H9 (cell line): ENCODE data around the gene DOK1. TPM values are rescaled to one million over a fixed set of nuclear protein-coding genes. Genes with fewer than 3 reads are reported as not detected.
A peak's percentile ranks its signal among the peaks of the same experiment; 100 is the strongest.

ENCODE experiments used
- DNase-seq: peaks from one replicate; pipeline ENCODE4 v3.0.0-alpha.2; 2017
- H2AFZ ChIP-seq: one replicate; pipeline ENCODE4 v1.6.1; 2013; ENCODE audit warnings: mild to moderate bottlenecking, low read length, control low read depth, moderate library complexity
- H2AK5ac ChIP-seq: 2 replicates; pipeline ENCODE4 v1.6.1; 2013; ENCODE audit warnings: low read length, control low read depth, mixed read lengths; ENCODE audit not compliant: insufficient read length
- H2BK120ac ChIP-seq: one replicate; pipeline ENCODE4 v1.6.1; 2013; ENCODE audit warnings: low read depth, mild to moderate bottlenecking, low read length, control low read depth, inconsistent platforms; ENCODE audit not compliant: poor library complexity, severe bottlenecking
- H2BK12ac ChIP-seq: 2 replicates; pipeline ENCODE4 v1.6.1; 2013; ENCODE audit warnings: low read length, control low read depth, mixed read lengths, low read depth; ENCODE audit not compliant: insufficient read length
- H2BK15ac ChIP-seq: 2 replicates; pipeline ENCODE4 v1.6.1; 2013; ENCODE audit warnings: low read depth, low read length, control low read depth
- H2BK20ac ChIP-seq: one replicate; pipeline ENCODE4 v1.6.1; 2013; ENCODE audit warnings: low read depth, mild to moderate bottlenecking, low read length, control low read depth, inconsistent platforms; ENCODE audit not compliant: poor library complexity, severe bottlenecking
- H2BK5ac ChIP-seq: 2 replicates; pipeline ENCODE4 v1.6.1; 2013; ENCODE audit warnings: low read length, control low read depth, mixed read lengths; ENCODE audit not compliant: insufficient read length
- H3K14ac ChIP-seq: 2 replicates; pipeline ENCODE4 v1.6.1; 2013; ENCODE audit warnings: low read length, control low read depth; ENCODE audit not compliant: insufficient read depth
- H3K18ac ChIP-seq: 2 replicates; pipeline ENCODE4 v1.6.1; 2013; ENCODE audit warnings: low read depth, mild to moderate bottlenecking, mixed read lengths, low read length, control low read depth; ENCODE audit not compliant: insufficient read length
- H3K23ac ChIP-seq: 2 replicates; pipeline ENCODE4 v1.6.1; 2013; ENCODE audit warnings: low read length, control low read depth, mixed read lengths, low read depth; ENCODE audit not compliant: insufficient read length
- H3K23me2 ChIP-seq: 2 replicates; pipeline ENCODE4 v1.6.1; 2013; ENCODE audit warnings: low read depth, mild to moderate bottlenecking, mixed read lengths, low read length, control low read depth; ENCODE audit not compliant: insufficient read length, poor library complexity, severe bottlenecking
- H3K27ac ChIP-seq: 2 replicates; pipeline ENCODE4 v1.5.1; 2013; ENCODE audit warnings: low read length, control low read depth, mixed read lengths, low read depth; ENCODE audit not compliant: insufficient read length
- H3K27me3 ChIP-seq: 2 replicates; pipeline ENCODE4 v1.6.1; 2013; ENCODE audit warnings: low read length, control low read depth, inconsistent platforms; ENCODE audit not compliant: insufficient read depth
- H3K4ac ChIP-seq: 2 replicates; pipeline ENCODE4 v1.6.1; 2013; ENCODE audit warnings: low read depth, mild to moderate bottlenecking, control low read depth, inconsistent platforms, low read length, moderate library complexity
- H3K4me1 ChIP-seq: 2 replicates; pipeline ENCODE4 v1.6.1; 2013; ENCODE audit warnings: low read length, control low read depth, inconsistent platforms; ENCODE audit not compliant: insufficient read depth
- H3K4me2 ChIP-seq: 2 replicates; pipeline ENCODE4 v1.6.1; 2013; ENCODE audit warnings: low read length, control low read depth, mixed read lengths; ENCODE audit not compliant: insufficient read length, insufficient read depth
- H3K56ac ChIP-seq: 2 replicates; pipeline ENCODE4 v1.6.1; 2013; ENCODE audit warnings: low read depth, mild to moderate bottlenecking, mixed read lengths, low read length, control low read depth; ENCODE audit not compliant: insufficient read length
- H3K79me1 ChIP-seq: 2 replicates; pipeline ENCODE4 v1.6.1; 2013; ENCODE audit warnings: low read depth, mild to moderate bottlenecking, moderate library complexity, low read length, control low read depth, inconsistent platforms; ENCODE audit not compliant: insufficient read depth, poor library complexity, severe bottlenecking
- H3K79me2 ChIP-seq: 2 replicates; pipeline ENCODE4 v1.6.1; 2013; ENCODE audit warnings: low read length, control low read depth, inconsistent platforms; ENCODE audit not compliant: insufficient read depth
- H3K9ac ChIP-seq: 2 replicates; pipeline ENCODE4 v1.6.1; 2013; ENCODE audit warnings: low read length, control low read depth, mixed read lengths; ENCODE audit not compliant: insufficient read length; ENCODE audit errors: extremely low read depth
- H3K9me3 ChIP-seq: one replicate; pipeline ENCODE4 v1.6.1; 2013; ENCODE audit warnings: low read depth, low read length, inconsistent platforms; ENCODE audit not compliant: control insufficient read depth
- H3T11ph ChIP-seq: one replicate; pipeline ENCODE4 v1.6.1; 2013; ENCODE audit warnings: mild to moderate bottlenecking, low read length, control low read depth, inconsistent platforms
- H4K20me1 ChIP-seq: one replicate; pipeline ENCODE4 v1.6.1; 2013; ENCODE audit not compliant: control insufficient read depth, insufficient read length, insufficient read depth
- H4K5ac ChIP-seq: 2 replicates; pipeline ENCODE4 v1.6.1; 2013; ENCODE audit warnings: low read depth, mild to moderate bottlenecking, mixed read lengths, low read length, control low read depth; ENCODE audit not compliant: insufficient read length
- H4K8ac ChIP-seq: replicated peaks from 2 replicates; pipeline ENCODE4 v1.6.1; 2013; ENCODE audit warnings: low read length, control low read depth, mixed read lengths, low read depth; ENCODE audit not compliant: insufficient read length
- H4K91ac ChIP-seq: 2 replicates; pipeline ENCODE4 v1.6.1; 2013; ENCODE audit warnings: low read depth, mild to moderate bottlenecking, moderate library complexity, mixed read lengths, low read length, control low read depth; ENCODE audit not compliant: insufficient read length
- H3K27ac Mint-ChIP-seq, 3 experiments: 2 replicates in 2 of 3; 3 replicates in 1 of 3; pipeline ENCODE4 v1.8.0; 2020 to 2021; ENCODE audit warnings: mixed read lengths in 3 of 3, mild to moderate bottlenecking in 1 of 3, moderate library complexity in 1 of 3
- H3K27me3 Mint-ChIP-seq: 2 replicates; pipeline ENCODE4 v1.8.0; 2021; ENCODE audit warnings: low read depth, mild to moderate bottlenecking, moderate library complexity, mixed read lengths
- H3K36me3 Mint-ChIP-seq, 3 experiments: 2 replicates in 2 of 3; 3 replicates in 1 of 3; pipeline ENCODE4 v1.8.0; 2020 to 2021; ENCODE audit warnings: low read depth in 3 of 3, mixed read lengths in 3 of 3; ENCODE audit not compliant: insufficient read depth in 1 of 3
- H3K4me1 Mint-ChIP-seq, 2 experiments: 2 replicates each; pipeline ENCODE4 v1.8.0; 2020; ENCODE audit warnings: mixed read lengths in 2 of 2
- H3K4me3 Mint-ChIP-seq, 2 experiments: 2 replicates in 1 of 2; 3 replicates in 1 of 2; pipeline ENCODE4 v1.8.0; 2020 to 2021; ENCODE audit warnings: mild to moderate bottlenecking in 2 of 2, mixed read lengths in 2 of 2, moderate library complexity in 1 of 2
- H3K9me3 Mint-ChIP-seq, 2 experiments: 2 replicates in 1 of 2; 3 replicates in 1 of 2; pipeline ENCODE4 v1.8.0; 2020; ENCODE audit warnings: mild to moderate bottlenecking in 2 of 2, mixed read lengths in 2 of 2, moderate library complexity in 1 of 2
- CTCF ChIP-seq: fragments of 200-600 bp; sonication (generic); conservative IDR thresholded peaks from 3 replicates; pipeline ENCODE4 v1.8.0; 2021; ENCODE audit warnings: antibody characterized with exemption, mild to moderate bottlenecking
- WGBS: extraction: QIAGEN DNeasy Blood & Tissue Kit; methylation state at CpG from one replicate; pipeline ENCODE4 v1.1.7; 2013; ENCODE audit warnings: missing lambda C conversion rate, low lambda C conversion rate, mixed read lengths; ENCODE audit not compliant: insufficient read length; ENCODE audit errors: extremely low coverage; 5-methylcytosine and 5-hydroxymethylcytosine counted together
- total RNA-seq: library from RNA; stranded (reverse); gene quantifications from 2 replicates; pipeline ENCODE4 v1.2.1, GENCODE V29; 2021

The DOK1 gene
- total RNA-seq, 1 experiment from 2014 or later: 16.0 TPM

- H3K27ac Mint-ChIP-seq: no peak overlapping the region
- peak overlapping the region; percentile 1 to 30; a peak in 1 of 5 replicates for H3K4me3 Mint-ChIP-seq
- peaks cover 98% of the 10 kb centered on the region for H3K27me3 Mint-ChIP-seq
- no peak overlapping the region for H4K91ac ChIP-seq
- no peak for TF ChIP-seq CTCF
- no peak overlapping the region; the same call in 1 of the 2 replicates for H2BK15ac ChIP-seq
- H3K4me1 ChIP-seq: no peaks in the 10 kb centered on the region
- H2AFZ ChIP-seq: no peak overlapping the region
- H3K23ac ChIP-seq: no peak overlapping the region
- no peak overlapping the region for H3K27ac ChIP-seq
- peaks cover 5 to 8% (median 6%) of the 10 kb centered on the region in 3 experiments; a peak in 6 of 7 replicates for H3K36me3 Mint-ChIP-seq
- no peaks in the 10 kb centered on the region for H3K9me3 ChIP-seq
- no peak overlapping the region for H3K4ac ChIP-seq
- no peak overlapping the region for H2BK120ac ChIP-seq
- no CpG with 5 or more reads among the region's 72 CpGs for WGBS
- no peaks in the 10 kb centered on the region for H3K79me2 ChIP-seq
- peaks cover 13 to 17% of the 10 kb centered on the region in 2 experiments for H3K9me3 Mint-ChIP-seq
- peak overlapping the region; percentile 49 for H3K4me2 ChIP-seq
- H2BK5ac ChIP-seq: no peak overlapping the region
- no peak overlapping the region for H3T11ph ChIP-seq
- H3K23me2 ChIP-seq: peaks cover 19% of the 10 kb centered on the region
- H2BK12ac ChIP-seq: no peak overlapping the region
- H2BK20ac ChIP-seq: no peak overlapping the region
- H3K14ac ChIP-seq: no peak overlapping the region; the same call in 1 of the 2 replicates
- H3K18ac ChIP-seq: peak overlapping the region; percentile 53
- no peak overlapping the region for H2AK5ac ChIP-seq
- H4K8ac ChIP-seq: no peak overlapping the region
- peak; percentile 93 for DNase-seq
- no peak overlapping the region for H4K5ac ChIP-seq
- H3K9ac ChIP-seq: no peak overlapping the region
- peaks cover 12 to 14% of the 10 kb centered on the region in 2 experiments for H3K4me1 Mint-ChIP-seq
- H3K56ac ChIP-seq: no peak overlapping the region
- H3K79me1 ChIP-seq: no peaks in the 10 kb centered on the region
- H3K27me3 ChIP-seq: peaks cover 82% of the 10 kb centered on the region
- H4K20me1 ChIP-seq: no peaks in the 10 kb centered on the region
Observed at GRCh38 chr2:74515981-74516633, 38.4 kb upstream of the DOK1 start.
